H1 (cell line): ENCODE results near the gene CDC123.

Experiments used
- ATF2 ChIP-seq: IDR thresholded peaks from 2 replicates; pipeline ENCODE4 v1.6.1; 2012; ENCODE audit warnings: low read length, inconsistent platforms
- BCL11A ChIP-seq, 2 experiments: IDR thresholded peaks; one replicate each; pipeline ENCODE4 v1.6.1; 2011; ENCODE audit warnings: low read depth in 2 of 2, low read length in 2 of 2, mild to moderate bottlenecking in 2 of 2
- CTCF ChIP-seq, 3 experiments: IDR thresholded peaks; 1 replicate in 2 of 3; 2 replicates in 1 of 3; pipeline versions ENCODE4 v1.5.1 to v1.6.1; 2011; ENCODE audit warnings: low read length in 3 of 3, mild to moderate bottlenecking in 3 of 3, inconsistent platforms in 2 of 3, low read depth in 1 of 3, moderate library complexity in 1 of 3; ENCODE audit not compliant: insufficient read depth in 1 of 3; ENCODE audit errors: control extremely low read depth in 1 of 3
- JUND ChIP-seq: IDR thresholded peaks from 2 replicates; pipeline ENCODE4 v1.6.1; 2011; ENCODE audit warnings: mild to moderate bottlenecking, improper control_type of control experiment, low read length
- KDM4A ChIP-seq: IDR thresholded peaks from one replicate; pipeline ENCODE4 v1.7.1; 2012; ENCODE audit warnings: low read depth, mild to moderate bottlenecking, moderate library complexity, low read length, inconsistent platforms; ENCODE audit not compliant: severe bottlenecking
- POLR2A ChIP-seq, 2 experiments: IDR thresholded peaks; 1 replicate in 1 of 2; 2 replicates in 1 of 2; pipeline ENCODE4 v1.6.1; 2011; ENCODE audit warnings: low read depth in 2 of 2, low read length in 2 of 2, mild to moderate bottlenecking in 2 of 2; ENCODE audit errors: control extremely low read depth in 1 of 2
- RNF2 ChIP-seq: fragments of 200-900, 300-1000 bp; sonication (generic); IDR thresholded peaks from 2 replicates; pipeline ENCODE4 v1.7.1; 2016; ENCODE audit warnings: borderline replicate concordance, low read depth, mild to moderate bottlenecking, antibody characterized with exemption, low read length; ENCODE audit not compliant: poor library complexity, severe bottlenecking; ENCODE audit errors: missing control alignments
- RXRA ChIP-seq: IDR thresholded peaks from 2 replicates; pipeline ENCODE4 v1.6.1; 2011; ENCODE audit warnings: low read depth, mild to moderate bottlenecking, low read length, moderate library complexity; ENCODE audit not compliant: insufficient read depth
- TAF1 ChIP-seq: IDR thresholded peaks from 2 replicates; pipeline ENCODE4 v1.6.1; 2011; ENCODE audit warnings: mild to moderate bottlenecking, low read depth, low read length
- USF2 ChIP-seq: IDR thresholded peaks from 2 replicates; pipeline ENCODE4 v1.6.1; 2011; ENCODE audit warnings: low read length, improper control_type of control experiment
- YY1 ChIP-seq: IDR thresholded peaks from 2 replicates; pipeline ENCODE4 v1.6.1; 2011; ENCODE audit warnings: low read depth, mild to moderate bottlenecking, low read length

- peak in 1 of 3 experiments; percentile 31; a peak in 1 of 4 replicates for TF ChIP-seq CTCF (IDR thresholded peaks at IDR 0.05; ENCODE audit: control extremely low read depth in 1 of 3, insufficient read depth in 1 of 3, low read depth in 1 of 3, low read length in 3 of 3)
- TF ChIP-seq TAF1, result 0 out of 2 replicates have a peak, but pooled peaks have one; percentile 39
- 0 out of 2 replicates have a peak, but pooled peaks have one; percentile 51 for TF ChIP-seq ATF2
- no peak for TF ChIP-seq RNF2
- TF ChIP-seq POLR2A (IDR thresholded peaks at IDR 0.05; ENCODE audit: control extremely low read depth in 1 of 2, low read depth in 2 of 2, low read length in 2 of 2), result peak; percentile 35 to 39; a peak in 2 of 3 replicates
- no peak for TF ChIP-seq KDM4A
- TF ChIP-seq JUND, result peak; percentile 75
- no peak for TF ChIP-seq USF2
- no peak for TF ChIP-seq RXRA
- no peak for TF ChIP-seq BCL11A (IDR thresholded peaks at IDR 0.05; ENCODE audit: low read depth in 2 of 2, low read length in 2 of 2)
- no peak for TF ChIP-seq YY1
Observed at GRCh38 chr10:12180221-12180974, 15.6 kb upstream of the CDC123 start.
